Measurements from ENCODE around the gene MBNL3.

Gene MBNL3

GRCh38 chrX:132488180-132488705, 595 bp downstream of the MBNL3 start:
- peak overlapping the region; percentile 91 to 94 for H3K4me3 Mint-ChIP-seq
- peaks cover 37% of the 10 kb centered on the region for H3K4me1 Mint-ChIP-seq
- H3K27me3 Mint-ChIP-seq = no peaks in the 10 kb centered on the region
- H3K9me3 Mint-ChIP-seq = no peaks in the 10 kb centered on the region
- DNase-seq = peak; percentile 9 to 27
- ATAC-seq = peak; percentile 58
- peak overlapping the region; percentile 98 to 99 for H3K27ac Mint-ChIP-seq

GRCh38 chrX:132486599-132487178, 2.1 kb downstream of the MBNL3 start:
- H3K27ac Mint-ChIP-seq = no peak overlapping the region
- H3K4me3 Mint-ChIP-seq = peak overlapping the region; percentile 55 to 94
- H3K27me3 Mint-ChIP-seq = no peaks in the 10 kb centered on the region
- no peak for DNase-seq
- H3K4me1 Mint-ChIP-seq = peaks cover 40% of the 10 kb centered on the region
- ATAC-seq = no peak
- no peaks in the 10 kb centered on the region for H3K9me3 Mint-ChIP-seq

GRCh38 chrX:132483951-132484350, 4.9 kb downstream of the MBNL3 start:
- Mint-ChIP-seq H3K27me3 (no peaks in the 10 kb centered on the region), H3K4me1 (peaks cover 36% of the 10 kb centered on the region), H3K9me3 (no peaks in the 10 kb centered on the region), H3K27ac (no peak overlapping the region), H3K4me3 (no peak overlapping the region)
- DNase-seq (no peak), ATAC-seq (no peak)

GRCh38 chrX:132483488-132483887, 5.3 kb downstream of the MBNL3 start:
- Mint-ChIP-seq H3K4me3 (no peak overlapping the region), H3K27me3 (no peaks in the 10 kb centered on the region), H3K4me1 (peaks cover 36% of the 10 kb centered on the region), H3K27ac (no peak overlapping the region), H3K9me3 (no peaks in the 10 kb centered on the region)
- DNase-seq = no peak
- no peak for ATAC-seq

- no peaks in the 10 kb centered on the region for H3K9me3 Mint-ChIP-seq
These were observed 6.2 kb downstream of the MBNL3 start for GRCh38 chrX:132482632-132483031.

GRCh38 chrX:132481449-132481848, 7.4 kb downstream of the MBNL3 start:
- Mint-ChIP-seq H3K27me3 (no peaks in the 10 kb centered on the region), H3K4me3 (no peak overlapping the region)

More at GRCh38 chrX:132482632-132483031, 6.2 kb downstream of the MBNL3 start:
- DNase-seq (no peak), ATAC-seq (no peak)
- Mint-ChIP-seq H3K27me3 (no peaks in the 10 kb centered on the region), H3K4me3 (no peak overlapping the region), H3K4me1 (peaks cover 36% of the 10 kb centered on the region), H3K27ac (no peak overlapping the region)

GRCh38 chrX:132480581-132481203, 8.1 kb downstream of the MBNL3 start:
- Mint-ChIP-seq H3K27me3 (no peaks in the 10 kb centered on the region), H3K4me3 (peak overlapping the region; percentile 74 to 81), H3K9me3 (no peaks in the 10 kb centered on the region), H3K4me1 (peaks cover 22% of the 10 kb centered on the region), H3K27ac (peak overlapping the region; percentile 98)
- DNase-seq (peak; percentile 15 to 40), ATAC-seq (peak; percentile 90)

More at GRCh38 chrX:132481449-132481848, 7.4 kb downstream of the MBNL3 start:
- DNase-seq (no peak), ATAC-seq (no peak)
- H3K27ac Mint-ChIP-seq = peak overlapping the region in 1 of 2 donors; percentile 98
- no peaks in the 10 kb centered on the region for H3K9me3 Mint-ChIP-seq
- peaks cover 28% of the 10 kb centered on the region for H3K4me1 Mint-ChIP-seq

GRCh38 chrX:132474544-132475248, 14.1 kb downstream of the MBNL3 start:
- Mint-ChIP-seq H3K4me3 (peak overlapping the region; percentile 39 to 68), H3K9me3 (no peaks in the 10 kb centered on the region), H3K4me1 (peaks cover 17% of the 10 kb centered on the region), H3K27ac (peak overlapping the region in 1 of 2 donors; percentile 95), H3K27me3 (no peaks in the 10 kb centered on the region)
- ATAC-seq (no peak), DNase-seq (no peak)

GRCh38 chrX:132472397-132472796, 16.4 kb downstream of the MBNL3 start:
- Mint-ChIP-seq H3K4me1 (peaks cover 17% of the 10 kb centered on the region), H3K9me3 (no peaks in the 10 kb centered on the region), H3K4me3 (no peak overlapping the region), H3K27ac (no peak overlapping the region), H3K27me3 (no peaks in the 10 kb centered on the region)
- ATAC-seq (no peak), DNase-seq (no peak)

GRCh38 chrX:132470831-132471230, 18.0 kb downstream of the MBNL3 start:
- no peak for ATAC-seq
- Mint-ChIP-seq H3K27me3 (no peaks in the 10 kb centered on the region), H3K27ac (no peak overlapping the region)

GRCh38 chrX:132470179-132470578, 18.7 kb downstream of the MBNL3 start:
- no peak overlapping the region for H3K27ac Mint-ChIP-seq
- ATAC-seq (no peak), DNase-seq (no peak)
- H3K9me3 Mint-ChIP-seq = no peaks in the 10 kb centered on the region
- H3K4me3 Mint-ChIP-seq = no peak overlapping the region
- H3K27me3 Mint-ChIP-seq = no peaks in the 10 kb centered on the region
- H3K4me1 Mint-ChIP-seq = peaks cover 11% of the 10 kb centered on the region

More at GRCh38 chrX:132470831-132471230, 18.0 kb downstream of the MBNL3 start:
- DNase-seq = no peak
- Mint-ChIP-seq H3K9me3 (no peaks in the 10 kb centered on the region), H3K4me1 (peaks cover 17% of the 10 kb centered on the region), H3K4me3 (no peak overlapping the region)

GRCh38 chrX:132468454-132468853, 20.4 kb downstream of the MBNL3 start:
- no peaks in the 10 kb centered on the region for H3K4me1 Mint-ChIP-seq

GRCh38 chrX:132467989-132468388, 20.8 kb downstream of the MBNL3 start:
- ATAC-seq (no peak), DNase-seq (no peak)
- Mint-ChIP-seq H3K27me3 (no peaks in the 10 kb centered on the region), H3K9me3 (no peaks in the 10 kb centered on the region), H3K27ac (no peak overlapping the region), H3K4me3 (no peak overlapping the region), H3K4me1 (no peaks in the 10 kb centered on the region)

More at GRCh38 chrX:132468454-132468853, 20.4 kb downstream of the MBNL3 start:
- DNase-seq (no peak), ATAC-seq (no peak)
- Mint-ChIP-seq H3K9me3 (no peaks in the 10 kb centered on the region), H3K27me3 (no peaks in the 10 kb centered on the region), H3K4me3 (no peak overlapping the region), H3K27ac (no peak overlapping the region)

GRCh38 chrX:132467026-132467425, 21.8 kb downstream of the MBNL3 start:
- Mint-ChIP-seq H3K4me1 (no peaks in the 10 kb centered on the region), H3K4me3 (no peak overlapping the region), H3K27ac (no peak overlapping the region), H3K27me3 (no peaks in the 10 kb centered on the region), H3K9me3 (no peaks in the 10 kb centered on the region)
- no peak for ATAC-seq
- no peak for DNase-seq

GRCh38 chrX:132463411-132463810, 25.4 kb downstream of the MBNL3 start:
- Mint-ChIP-seq H3K4me3 (no peak overlapping the region), H3K9me3 (no peaks in the 10 kb centered on the region), H3K27me3 (no peaks in the 10 kb centered on the region), H3K4me1 (no peaks in the 10 kb centered on the region), H3K27ac (no peak overlapping the region)
- no peak for ATAC-seq
- DNase-seq = peak in 1 of 2 donors; percentile 9

- Mint-ChIP-seq H3K27me3 (no peaks in the 10 kb centered on the region), H3K4me1 (no peaks in the 10 kb centered on the region), H3K4me3 (no peak overlapping the region), H3K27ac (no peak overlapping the region), H3K9me3 (no peaks in the 10 kb centered on the region)
- ATAC-seq (no peak), DNase-seq (no peak)
These were observed 27.0 kb downstream of the MBNL3 start for GRCh38 chrX:132461886-132462285.

Measured in stimulated activated naive CD8-positive, alpha-beta T cell treated with anti-CD3 and anti-CD28 coated beads, Interleukin-15, amount 100 ng/mL, for 72 hours (primary cell).